Fibroblast of the aortic adventitia (primary cell): ENCODE results near the gene MANBA. TPM values are rescaled to one million over a fixed set of nuclear protein-coding genes. Genes with fewer than 3 reads are reported as not detected.

Experiments
- DNase-seq: peaks from one replicate; pipeline ENCODE4 v3.0.0-alpha.2; 2010; ENCODE audit warnings: low read depth
- H3K4me3 ChIP-seq: 2 replicates; pipeline ENCODE4 v1.5.1; 2011; ENCODE audit warnings: low read depth, mild to moderate bottlenecking, control low read depth, low read length, moderate library complexity
- CTCF ChIP-seq: IDR thresholded peaks from 2 replicates; pipeline ENCODE4 v1.5.1; 2011; ENCODE audit warnings: mild to moderate bottlenecking, low read length, control low read depth, inconsistent platforms; ENCODE audit not compliant: insufficient read depth
- total RNA-seq: library from RNA; depleted of rRNA; stranded (reverse); fragments of >200 nt; gene quantifications from 2 replicates; pipeline ENCODE4 v1.2.3, GENCODE V29; 2012; ENCODE audit warnings: low replicate concordance

MANBA gene
- total RNA-seq, 1 donor = 32.1 TPM

- no peak overlapping the region for H3K4me3 ChIP-seq
- TF ChIP-seq CTCF = no peak
- no peak for DNase-seq
These were observed 12.1 kb upstream of the MANBA start for GRCh38 chr4:102772738-102773340.

GRCh38 chr4:102764901-102765300 is 4.1 kb upstream of the MANBA start:
- TF ChIP-seq CTCF = no peak
- DNase-seq = peak; percentile 42

GRCh38 chr4:102761906-102762305 is 1.1 kb upstream of the MANBA start:
- no peak for DNase-seq
- no peak overlapping the region for H3K4me3 ChIP-seq
- no peak for TF ChIP-seq CTCF

More at GRCh38 chr4:102764901-102765300, 4.1 kb upstream of the MANBA start:
- H3K4me3 ChIP-seq = no peak overlapping the region

GRCh38 chr4:102761296-102761701 is 531 bp upstream of the MANBA start:
- peak; percentile 38 for DNase-seq
- peak overlapping the region; percentile 96 for H3K4me3 ChIP-seq
- TF ChIP-seq CTCF = no peak

GRCh38 chr4:102759831-102760644 is 730 bp downstream of the MANBA start:
- H3K4me3 ChIP-seq = peak overlapping the region; percentile 96
- DNase-seq = peak; percentile 54
- TF ChIP-seq CTCF = no peak

- DNase-seq = no peak
- no peak overlapping the region for H3K4me3 ChIP-seq
- no peak for TF ChIP-seq CTCF
These were observed 2.3 kb downstream of the MANBA start for GRCh38 chr4:102758241-102759160.
